Ureter (tissue), 1 donor: ENCODE results near the gene WWOX. TPM values are rescaled to one million over a fixed set of nuclear protein-coding genes. Genes with fewer than 3 reads are reported as not detected.
"Not testable (repeated sequence)": the region's sequence is repeated elsewhere in the genome, so short reads cannot be mapped to it uniquely, and the experiment has no call there.

ENCODE experiments used
- DNase-seq: peaks from one replicate; pipeline ENCODE4 v3.0.0-alpha.2; 2020; ENCODE audit warnings: low spot score
- total RNA-seq: library from RNA; stranded (reverse); gene quantifications from one replicate; pipeline ENCODE4 v1.2.4, GENCODE V29; 2023
- donor health status: DM: yes; HTN: yes; CAD: no.

Gene WWOX
- total RNA-seq, 1 donor from 2014 or later, result 23.5 TPM

- no peak for DNase-seq
Measured at GRCh38 chr16:78576941-78577340, 477.5 kb downstream of the WWOX start.

- no peak for DNase-seq
Measured at GRCh38 chr16:78577630-78578029, 478.2 kb downstream of the WWOX start.

GRCh38 chr16:78579020-78579419, 479.6 kb downstream of the WWOX start:
- DNase-seq, result no peak

GRCh38 chr16:78583441-78583840, 484.0 kb downstream of the WWOX start:
- DNase-seq, result no peak

- DNase-seq, result no peak
Measured at GRCh38 chr16:78584213-78584860, 484.9 kb downstream of the WWOX start.

GRCh38 chr16:78584991-78585390, 485.5 kb downstream of the WWOX start:
- no peak for DNase-seq

- DNase-seq, result no peak
Measured at GRCh38 chr16:78589331-78589730, 489.9 kb downstream of the WWOX start.

- DNase-seq, result no peak
Measured at GRCh38 chr16:78591682-78592103, 492.2 kb downstream of the WWOX start.

- DNase-seq, result no peak
Measured at GRCh38 chr16:78592111-78592510, 492.7 kb downstream of the WWOX start.

- no peak for DNase-seq
Measured at GRCh38 chr16:78593352-78593751, 493.9 kb downstream of the WWOX start.

- DNase-seq, result no peak
Measured at GRCh38 chr16:78594191-78594590, 494.7 kb downstream of the WWOX start.

- DNase-seq, result no peak
Measured at GRCh38 chr16:78596348-78596995, 497.0 kb downstream of the WWOX start.

- no peak for DNase-seq
Measured at GRCh38 chr16:78596996-78597422, 497.6 kb downstream of the WWOX start.

GRCh38 chr16:78597809-78598570, 498.5 kb downstream of the WWOX start:
- no peak for DNase-seq

- no peak for DNase-seq
Measured at GRCh38 chr16:78599271-78599670, 499.8 kb downstream of the WWOX start.

GRCh38 chr16:78604423-78605062, 505.1 kb downstream of the WWOX start:
- not testable (repeated sequence) for DNase-seq

GRCh38 chr16:78605548-78606101, 506.2 kb downstream of the WWOX start:
- DNase-seq, result no peak

GRCh38 chr16:78606545-78606944, 507.1 kb downstream of the WWOX start:
- DNase-seq, result no peak

- no peak for DNase-seq
Measured at GRCh38 chr16:78607022-78607421, 507.6 kb downstream of the WWOX start.

GRCh38 chr16:78607465-78607864, 508.0 kb downstream of the WWOX start:
- no peak for DNase-seq

GRCh38 chr16:78608305-78608776, 508.9 kb downstream of the WWOX start:
- no peak for DNase-seq
